Skeletal muscle cell (primary cell): ENCODE results near the gene RNF213.
"Not testable (repeated sequence)": the region's sequence is repeated elsewhere in the genome, so short reads cannot be mapped to it uniquely, and the experiment has no call there.

Experiments
- DNase-seq: peaks from one replicate; pipeline ENCODE4 v3.0.0-alpha.2; 2010; ENCODE audit warnings: low read depth
- H3K4me3 ChIP-seq: 2 replicates; pipeline ENCODE4 v1.5.1; 2011; ENCODE audit warnings: low read depth, mild to moderate bottlenecking, control low read depth, low read length, moderate library complexity

The RNF213 gene

GRCh38 chr17:80308692-80309517 lies 48.3 kb downstream of the RNF213 start:
- no peak overlapping the region for H3K4me3 ChIP-seq
- no peak for DNase-seq

GRCh38 chr17:80311216-80311827 lies 50.7 kb downstream of the RNF213 start:
- H3K4me3 ChIP-seq = no peak overlapping the region
- DNase-seq = no peak

GRCh38 chr17:80312621-80313135 lies 52.0 kb downstream of the RNF213 start:
- DNase-seq = no peak
- no peak overlapping the region for H3K4me3 ChIP-seq

GRCh38 chr17:80313160-80313829 lies 52.6 kb downstream of the RNF213 start:
- no peak overlapping the region for H3K4me3 ChIP-seq
- no peak for DNase-seq

- not testable (repeated sequence) for DNase-seq, H3K4me3 ChIP-seq
Measured at GRCh38 chr17:80313946-80314345, 53.3 kb downstream of the RNF213 start.

- no peak overlapping the region for H3K4me3 ChIP-seq
- DNase-seq = no peak
Measured at GRCh38 chr17:80315517-80316182, 55.0 kb downstream of the RNF213 start.

- DNase-seq = no peak
- no peak overlapping the region for H3K4me3 ChIP-seq
Measured at GRCh38 chr17:80316431-80316830, 55.8 kb downstream of the RNF213 start.

- DNase-seq = no peak
- H3K4me3 ChIP-seq = no peak overlapping the region
Measured at GRCh38 chr17:80316927-80317705, 56.5 kb downstream of the RNF213 start.

- DNase-seq = no peak
- no peak overlapping the region for H3K4me3 ChIP-seq
Measured at GRCh38 chr17:80317706-80317980, 57.0 kb downstream of the RNF213 start.

GRCh38 chr17:80318166-80318565 lies 57.5 kb downstream of the RNF213 start:
- H3K4me3 ChIP-seq = no peak overlapping the region
- no peak for DNase-seq

- DNase-seq = no peak
- H3K4me3 ChIP-seq = no peak overlapping the region
Measured at GRCh38 chr17:80319262-80319998, 58.8 kb downstream of the RNF213 start.

- DNase-seq = no peak
- no peak overlapping the region for H3K4me3 ChIP-seq
Measured at GRCh38 chr17:80319999-80320344, 59.3 kb downstream of the RNF213 start.

GRCh38 chr17:80320496-80320895 lies 59.8 kb downstream of the RNF213 start:
- H3K4me3 ChIP-seq = no peak overlapping the region
- no peak for DNase-seq

GRCh38 chr17:80322864-80323263 lies 62.2 kb downstream of the RNF213 start:
- H3K4me3 ChIP-seq = no peak overlapping the region
- DNase-seq = no peak

- no peak overlapping the region for H3K4me3 ChIP-seq
- no peak for DNase-seq
Measured at GRCh38 chr17:80323982-80324381, 63.3 kb downstream of the RNF213 start.

GRCh38 chr17:80327518-80327917 lies 66.9 kb downstream of the RNF213 start:
- no peak for DNase-seq
- no peak overlapping the region for H3K4me3 ChIP-seq

- no peak overlapping the region for H3K4me3 ChIP-seq
- DNase-seq = no peak
Measured at GRCh38 chr17:80328634-80329380, 68.2 kb downstream of the RNF213 start.

- DNase-seq, H3K4me3 ChIP-seq: not testable (repeated sequence)
Measured at GRCh38 chr17:80329421-80329820, 68.8 kb downstream of the RNF213 start.
